ENCODE measurements around the gene NELL1. TPM values are rescaled to one million over a fixed set of nuclear protein-coding genes. Genes with fewer than 3 reads are reported as not detected.

NELL1 gene
- total RNA-seq, 1 experiment from 2014 or later = not detected

DNA sequence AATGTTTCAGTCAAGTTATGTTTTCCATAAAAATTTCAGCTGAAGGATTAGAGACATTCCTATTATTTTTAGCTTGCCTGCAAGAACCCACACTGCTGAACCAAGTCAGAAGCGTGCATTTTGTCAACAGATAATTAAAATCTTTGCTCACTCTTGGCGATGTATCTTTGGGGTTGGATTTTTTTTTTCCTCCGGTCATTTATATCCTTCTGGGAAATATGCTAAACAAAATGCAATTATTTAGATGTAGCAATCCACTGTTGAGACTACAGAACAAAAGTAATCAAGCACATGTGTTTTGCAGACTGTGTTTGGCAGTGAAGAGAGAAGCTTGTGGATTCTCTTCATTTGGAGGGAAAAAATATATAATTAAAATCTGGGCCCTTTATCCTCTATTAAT lies 15.3 kb upstream of the NELL1 start:
- intact Hi-C loops (cut with micrococcal nuclease; ENCODE audit: unreplicated experiment) = no loop called here
- POLR2A ChIA-PET = no interaction called here
- DNase-seq (ENCODE audit: low read depth, low spot score) (no peak), ATAC-seq (no peak)
- TF ChIP-seq, protein P1, sequence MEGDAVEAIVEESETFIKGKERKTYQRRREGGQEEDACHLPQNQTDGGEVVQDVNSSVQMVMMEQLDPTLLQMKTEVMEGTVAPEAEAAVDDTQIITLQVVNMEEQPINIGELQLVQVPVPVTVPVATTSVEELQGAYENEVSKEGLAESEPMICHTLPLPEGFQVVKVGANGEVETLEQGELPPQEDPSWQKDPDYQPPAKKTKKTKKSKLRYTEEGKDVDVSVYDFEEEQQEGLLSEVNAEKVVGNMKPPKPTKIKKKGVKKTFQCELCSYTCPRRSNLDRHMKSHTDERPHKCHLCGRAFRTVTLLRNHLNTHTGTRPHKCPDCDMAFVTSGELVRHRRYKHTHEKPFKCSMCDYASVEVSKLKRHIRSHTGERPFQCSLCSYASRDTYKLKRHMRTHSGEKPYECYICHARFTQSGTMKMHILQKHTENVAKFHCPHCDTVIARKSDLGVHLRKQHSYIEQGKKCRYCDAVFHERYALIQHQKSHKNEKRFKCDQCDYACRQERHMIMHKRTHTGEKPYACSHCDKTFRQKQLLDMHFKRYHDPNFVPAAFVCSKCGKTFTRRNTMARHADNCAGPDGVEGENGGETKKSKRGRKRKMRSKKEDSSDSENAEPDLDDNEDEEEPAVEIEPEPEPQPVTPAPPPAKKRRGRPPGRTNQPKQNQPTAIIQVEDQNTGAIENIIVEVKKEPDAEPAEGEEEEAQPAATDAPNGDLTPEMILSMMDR (IDR thresholded peaks at IDR 0.05) = no peak
- TF ChIP-seq SIN3A (IDR thresholded peaks at IDR 0.05; ENCODE audit: borderline replicate concordance, insufficient read depth, low read depth, low read length) (no peak), POLR2AphosphoS5 (IDR thresholded peaks at IDR 0.05; ENCODE audit: low read depth, low read length) (no peak), TCF7L2 (IDR thresholded peaks at IDR 0.05; ENCODE audit: low read depth, low read length) (no peak)
- TF ChIP-seq, protein P2, sequence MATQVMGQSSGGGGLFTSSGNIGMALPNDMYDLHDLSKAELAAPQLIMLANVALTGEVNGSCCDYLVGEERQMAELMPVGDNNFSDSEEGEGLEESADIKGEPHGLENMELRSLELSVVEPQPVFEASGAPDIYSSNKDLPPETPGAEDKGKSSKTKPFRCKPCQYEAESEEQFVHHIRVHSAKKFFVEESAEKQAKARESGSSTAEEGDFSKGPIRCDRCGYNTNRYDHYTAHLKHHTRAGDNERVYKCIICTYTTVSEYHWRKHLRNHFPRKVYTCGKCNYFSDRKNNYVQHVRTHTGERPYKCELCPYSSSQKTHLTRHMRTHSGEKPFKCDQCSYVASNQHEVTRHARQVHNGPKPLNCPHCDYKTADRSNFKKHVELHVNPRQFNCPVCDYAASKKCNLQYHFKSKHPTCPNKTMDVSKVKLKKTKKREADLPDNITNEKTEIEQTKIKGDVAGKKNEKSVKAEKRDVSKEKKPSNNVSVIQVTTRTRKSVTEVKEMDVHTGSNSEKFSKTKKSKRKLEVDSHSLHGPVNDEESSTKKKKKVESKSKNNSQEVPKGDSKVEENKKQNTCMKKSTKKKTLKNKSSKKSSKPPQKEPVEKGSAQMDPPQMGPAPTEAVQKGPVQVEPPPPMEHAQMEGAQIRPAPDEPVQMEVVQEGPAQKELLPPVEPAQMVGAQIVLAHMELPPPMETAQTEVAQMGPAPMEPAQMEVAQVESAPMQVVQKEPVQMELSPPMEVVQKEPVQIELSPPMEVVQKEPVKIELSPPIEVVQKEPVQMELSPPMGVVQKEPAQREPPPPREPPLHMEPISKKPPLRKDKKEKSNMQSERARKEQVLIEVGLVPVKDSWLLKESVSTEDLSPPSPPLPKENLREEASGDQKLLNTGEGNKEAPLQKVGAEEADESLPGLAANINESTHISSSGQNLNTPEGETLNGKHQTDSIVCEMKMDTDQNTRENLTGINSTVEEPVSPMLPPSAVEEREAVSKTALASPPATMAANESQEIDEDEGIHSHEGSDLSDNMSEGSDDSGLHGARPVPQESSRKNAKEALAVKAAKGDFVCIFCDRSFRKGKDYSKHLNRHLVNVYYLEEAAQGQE (IDR thresholded peaks at IDR 0.05; ENCODE audit: insufficient read depth in 1 of 2, low read depth in 2 of 2, low read length in 1 of 2) = no peak
- CTCF ChIA-PET = no interaction called here
- Histone ChIP-seq H3K27me3 (ENCODE audit: control insufficient read depth, insufficient read depth, low read length) (peaks cover 18% of the 10 kb centered on the region), H3K9me3 (ENCODE audit: control insufficient read depth, insufficient read depth, low read depth, low read length) (no peaks in the 10 kb centered on the region), H3K4me3 (ENCODE audit: low read depth in 2 of 2, low read length in 2 of 2) (no peak overlapping the region), H3K4me1 (ENCODE audit: control insufficient read depth, insufficient read depth, low read length) (no peaks in the 10 kb centered on the region), H3K27ac (ENCODE audit: low read length) (no peak overlapping the region), H3K36me3 (ENCODE audit: control insufficient read depth, insufficient read depth, low read length) (no peaks in the 10 kb centered on the region)
- BruUV-seq (replicated peaks) = no TSS peak
- in situ Hi-C loops (cut with HindIII; ENCODE audit: low pct_unique_long_range_greater_than_20kb, low sequenced_read_pairs) = no loop called here

DNA sequence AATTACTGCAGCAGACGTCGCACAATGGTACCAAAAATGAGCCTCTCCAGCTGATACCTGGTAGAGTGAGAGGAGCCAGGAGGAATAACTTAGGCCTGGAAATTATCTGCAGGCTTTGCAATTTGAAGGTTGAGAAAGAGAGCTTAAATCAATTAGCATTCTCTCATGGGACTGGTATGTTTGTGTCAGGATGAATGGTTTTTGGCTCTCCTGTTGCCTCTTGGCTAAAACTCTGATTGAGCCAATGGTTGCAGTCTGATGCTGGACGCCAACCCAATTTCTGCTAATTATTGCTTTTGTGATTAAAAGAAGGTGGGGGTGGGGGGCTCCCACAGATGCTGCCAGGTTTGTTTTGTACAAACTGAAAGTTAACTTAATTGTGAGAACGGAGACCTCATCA lies 12.5 kb upstream of the NELL1 start:
- H3K27ac ChIP-seq (ENCODE audit: low read length) = no peak overlapping the region
- H3K27me3 ChIP-seq (ENCODE audit: control insufficient read depth, insufficient read depth, low read length) = peaks cover 18% of the 10 kb centered on the region
- BruUV-seq (replicated peaks) = no TSS peak
- no peaks in the 10 kb centered on the region for H3K9me3 ChIP-seq (ENCODE audit: control insufficient read depth, insufficient read depth, low read depth, low read length)
- ATAC-seq (no peak), DNase-seq (ENCODE audit: low read depth, low spot score) (no peak)
- intact Hi-C loops (cut with micrococcal nuclease; ENCODE audit: unreplicated experiment) (no loop called here), in situ Hi-C loops (cut with HindIII; ENCODE audit: low pct_unique_long_range_greater_than_20kb, low sequenced_read_pairs) (no loop called here)
- ChIA-PET CTCF (no interaction called here), POLR2A (no interaction called here)
- TF ChIP-seq, protein P1 (IDR thresholded peaks at IDR 0.05) = no peak
- no peak for TF ChIP-seq SIN3A (IDR thresholded peaks at IDR 0.05; ENCODE audit: borderline replicate concordance, insufficient read depth, low read depth, low read length)
- no peak for TF ChIP-seq TCF7L2 (IDR thresholded peaks at IDR 0.05; ENCODE audit: low read depth, low read length)
- TF ChIP-seq, protein P2 (IDR thresholded peaks at IDR 0.05; ENCODE audit: insufficient read depth in 1 of 2, low read depth in 2 of 2, low read length in 1 of 2) = no peak
- no peak for TF ChIP-seq POLR2AphosphoS5 (IDR thresholded peaks at IDR 0.05; ENCODE audit: low read depth, low read length)
- no peaks in the 10 kb centered on the region for H3K36me3 ChIP-seq (ENCODE audit: control insufficient read depth, insufficient read depth, low read length)
- H3K4me3 ChIP-seq (ENCODE audit: low read depth in 2 of 2, low read length in 2 of 2) = no peak overlapping the region
- no peaks in the 10 kb centered on the region for H3K4me1 ChIP-seq (ENCODE audit: control insufficient read depth, insufficient read depth, low read length)
